Suprapubic skin (tissue), 4 donors: ENCODE measurements around the gene KBTBD2. TPM values are rescaled to one million over a fixed set of nuclear protein-coding genes. Genes with fewer than 3 reads are reported as not detected.

ENCODE experiments used
- DNase-seq, 2 donors: peaks; one replicate each; pipeline ENCODE4 v3.0.0-alpha.2; 2019; ENCODE audit warnings: low spot score in 2 of 2
- H3K27ac ChIP-seq: fragments of 200-600 bp; sonication (generic); one replicate; pipeline ENCODE4 v1.5.1; 2019
- H3K27me3 ChIP-seq: fragments of 200-600 bp; sonication (generic); one replicate; pipeline ENCODE4 v1.5.1; 2019
- H3K36me3 ChIP-seq: fragments of 200-600 bp; sonication (generic); one replicate; pipeline ENCODE4 v1.5.1; 2019
- H3K4me1 ChIP-seq: fragments of 200-600 bp; sonication (generic); one replicate; pipeline ENCODE4 v1.5.1; 2019
- H3K4me3 ChIP-seq: fragments of 200-600 bp; sonication (generic); one replicate; pipeline ENCODE4 v1.5.1; 2019; ENCODE audit warnings: mild to moderate bottlenecking
- H3K9me3 ChIP-seq: fragments of 200-600 bp; sonication (generic); one replicate; pipeline ENCODE4 v1.5.1; 2019
- CTCF ChIP-seq, 2 donors: fragments of 200-600 bp in 1 of 2; fragments of 450-650 bp in 1 of 2; sonication (generic) in 1 of 2; IDR thresholded peaks; one replicate each; pipeline ENCODE4 v1.5.1; 2016 to 2019; ENCODE audit warnings: antibody characterized with exemption in 2 of 2, mild to moderate bottlenecking in 1 of 2, moderate library complexity in 1 of 2
- EP300 ChIP-seq: sonication (generic); formaldehyde crosslinking; IDR thresholded peaks from one replicate; pipeline ENCODE4 v1.6.1; 2017; ENCODE audit warnings: antibody characterized with exemption
- POLR2A ChIP-seq, 2 donors: fragments of 450-650 bp; IDR thresholded peaks; one replicate each; pipeline ENCODE4 v1.6.1; 2017; ENCODE audit warnings: antibody characterized with exemption in 2 of 2, mild to moderate bottlenecking in 2 of 2, moderate library complexity in 2 of 2
- POLR2AphosphoS5 ChIP-seq, 3 donors: sonication (generic); formaldehyde crosslinking; IDR thresholded peaks; one replicate each; pipeline ENCODE4 v1.6.1; 2017; ENCODE audit warnings: antibody characterized with exemption in 3 of 3
- WGBS: methylation state at CpG from one replicate; pipeline ENCODE4 v1.1.5; 2018; 5-methylcytosine and 5-hydroxymethylcytosine counted together
- total RNA-seq, 4 donors: library from RNA; depleted of rRNA; stranded (reverse); fragments of >200 nt; gene quantifications; one replicate each; pipeline ENCODE4 v1.1.0, GENCODE V29; 2016

KBTBD2 gene
- total RNA-seq, 4 donors from 2014 or later, result 23.4 to 35.9 (median 30.8) TPM

GRCh38 chr7:32896564-32897347, 5.2 kb upstream of the KBTBD2 start:
- Histone ChIP-seq H3K4me1 (peaks cover 12% of the 10 kb centered on the region), H3K9me3 (no peaks in the 10 kb centered on the region), H3K36me3 (no peaks in the 10 kb centered on the region), H3K4me3 (no peak overlapping the region), H3K27ac (no peak overlapping the region), H3K27me3 (no peaks in the 10 kb centered on the region)
- TF ChIP-seq POLR2A (IDR thresholded peaks at IDR 0.05), result no peak
- no peak for TF ChIP-seq POLR2AphosphoS5 (IDR thresholded peaks at IDR 0.05)
- TF ChIP-seq CTCF (IDR thresholded peaks at IDR 0.05), result no peak
- no peak for TF ChIP-seq EP300
- no peak for DNase-seq
- 89% methylated on average over 6 of the region's 6 CpGs for WGBS

GRCh38 chr7:32894171-32894570, 2.6 kb upstream of the KBTBD2 start:
- Histone ChIP-seq H3K27ac (no peak overlapping the region), H3K36me3 (no peaks in the 10 kb centered on the region), H3K4me1 (peaks cover 19% of the 10 kb centered on the region), H3K4me3 (no peak overlapping the region), H3K9me3 (no peaks in the 10 kb centered on the region), H3K27me3 (no peaks in the 10 kb centered on the region)
- WGBS, result 92% methylated on average over 4 of the region's 4 CpGs
- TF ChIP-seq POLR2AphosphoS5 (IDR thresholded peaks at IDR 0.05) (no peak), CTCF (IDR thresholded peaks at IDR 0.05) (no peak), POLR2A (IDR thresholded peaks at IDR 0.05) (no peak), EP300 (no peak)
- no peak for DNase-seq

DNA sequence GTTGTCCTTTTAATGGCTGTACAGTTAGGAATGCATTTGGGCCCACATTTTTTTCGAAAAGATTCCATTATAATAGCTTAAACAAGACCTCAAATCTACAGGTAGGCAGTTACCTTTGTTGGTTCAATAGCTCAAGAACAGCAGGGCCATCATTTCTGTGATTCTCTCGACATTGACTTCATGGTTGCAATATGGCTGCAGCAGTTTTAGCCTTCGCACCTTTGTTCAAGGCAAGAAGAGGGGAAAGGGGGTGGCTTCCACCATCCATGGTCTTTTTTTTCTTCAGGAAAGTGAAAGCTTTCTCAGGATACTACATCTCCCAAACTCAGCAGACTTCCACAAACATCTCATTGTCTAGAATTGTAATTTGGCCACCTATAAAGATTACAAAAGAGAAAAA, 2.2 kb upstream of the KBTBD2 start:
- Histone ChIP-seq H3K27ac (no peak overlapping the region), H3K36me3 (no peaks in the 10 kb centered on the region), H3K4me1 (peaks cover 24% of the 10 kb centered on the region), H3K27me3 (no peaks in the 10 kb centered on the region), H3K9me3 (no peaks in the 10 kb centered on the region), H3K4me3 (no peak overlapping the region)
- no peak for DNase-seq
- 91% methylated on average over 3 of the region's 3 CpGs for WGBS
- TF ChIP-seq CTCF (IDR thresholded peaks at IDR 0.05) (no peak), POLR2AphosphoS5 (IDR thresholded peaks at IDR 0.05) (no peak), EP300 (no peak), POLR2A (IDR thresholded peaks at IDR 0.05) (no peak)

DNA sequence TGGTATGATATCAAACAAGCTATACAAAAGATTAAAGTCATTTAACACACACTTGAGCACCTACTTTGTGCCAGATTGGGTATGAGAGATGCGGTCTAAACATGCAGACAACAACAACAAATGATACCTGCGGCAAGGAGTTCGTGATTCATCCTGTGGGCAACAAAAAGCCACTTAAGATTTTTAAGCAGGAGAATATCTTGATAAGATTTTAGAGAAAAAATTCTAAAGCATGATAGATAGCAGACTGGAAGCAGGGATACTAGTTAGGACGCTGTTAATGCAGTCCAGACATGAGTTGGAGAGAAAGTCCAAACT, 1.6 kb upstream of the KBTBD2 start:
- H3K27me3 ChIP-seq, result no peaks in the 10 kb centered on the region
- H3K4me1 ChIP-seq, result peaks cover 29% of the 10 kb centered on the region
- H3K36me3 ChIP-seq, result no peaks in the 10 kb centered on the region
- TF ChIP-seq POLR2AphosphoS5 (IDR thresholded peaks at IDR 0.05) (no peak), EP300 (no peak)
- H3K4me3 ChIP-seq, result peak overlapping the region; percentile 98
- DNase-seq, result no peak
- H3K27ac ChIP-seq, result peak overlapping the region; percentile 100
- WGBS, result 33% methylated on average over 4 of the region's 4 CpGs
- H3K9me3 ChIP-seq, result no peaks in the 10 kb centered on the region

DNA sequence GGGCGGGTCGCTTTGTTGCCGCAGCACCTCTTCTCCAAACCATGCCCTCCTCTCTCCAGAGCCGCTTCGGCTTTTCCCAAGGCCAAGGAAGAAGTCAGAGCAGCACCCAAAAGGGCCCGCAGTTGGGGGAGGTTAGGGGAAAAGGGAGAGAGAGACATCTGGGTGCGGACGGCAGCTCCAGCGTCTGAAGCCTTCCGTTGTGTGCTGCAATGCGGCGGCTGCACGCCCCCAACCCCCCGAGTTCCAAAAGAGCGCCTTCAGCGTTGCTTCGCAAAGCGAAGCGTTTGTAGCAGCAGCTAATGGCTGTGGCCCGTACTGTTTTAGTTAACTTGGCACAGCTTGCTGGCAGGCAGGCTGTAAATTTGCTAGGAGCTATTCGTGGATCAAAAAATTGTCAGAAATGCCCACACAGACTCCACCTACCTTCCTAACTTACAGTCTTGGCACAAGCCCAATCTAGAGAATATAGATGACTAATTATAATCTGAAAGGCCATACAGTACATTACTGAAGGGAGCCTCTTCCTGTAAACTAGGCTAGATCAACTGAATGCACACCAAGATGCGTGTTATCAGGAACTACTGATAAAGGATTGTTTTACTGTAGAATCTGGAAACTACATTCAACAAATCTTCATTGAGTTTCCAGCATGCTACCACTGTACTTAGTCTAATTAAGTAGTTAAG, 1.1 kb upstream of the KBTBD2 start:
- no peak for TF ChIP-seq CTCF (IDR thresholded peaks at IDR 0.05)
- no peak for TF ChIP-seq POLR2AphosphoS5 (IDR thresholded peaks at IDR 0.05)
- no peak for TF ChIP-seq POLR2A (IDR thresholded peaks at IDR 0.05)
- WGBS, result 2% methylated on average over 16 of the region's 22 CpGs
- Histone ChIP-seq H3K4me1 (peaks cover 34% of the 10 kb centered on the region), H3K27me3 (no peaks in the 10 kb centered on the region), H3K9me3 (no peaks in the 10 kb centered on the region), H3K4me3 (peak overlapping the region; percentile 98), H3K36me3 (no peaks in the 10 kb centered on the region), H3K27ac (peak overlapping the region; percentile 100)
- peak in 1 of 2 donors; percentile 77 for DNase-seq
